BJ (cell line): ENCODE measurements around the gene U2AF2. TPM values are rescaled to one million over a fixed set of nuclear protein-coding genes. Genes with fewer than 3 reads are reported as not detected.

Experiments used
- CTCF ChIA-PET: fragments of 350-600 bp; formaldehyde crosslinking; extraction: SDS; loops from one replicate; lab custom pipeline; 2021; ENCODE audit warnings: antibody characterized with exemption, inconsistent platforms; lab: Yijun Ruan, JAX
- POLR2A ChIA-PET: fragments of 300-600 bp; sonication (Branson Sonifier 250); formaldehyde crosslinking; extraction: SDS; loops from one replicate; lab custom pipeline; 2021; ENCODE audit warnings: antibody characterized with exemption; lab: Charles Lee
- DNase-seq: peaks from one replicate; pipeline ENCODE4 v3.0.0-alpha.2; 2011; ENCODE audit warnings: low read depth
- H3K27me3 ChIP-seq: 2 replicates; pipeline ENCODE4 v1.6.0; 2011; ENCODE audit warnings: low read length; ENCODE audit not compliant: control insufficient read depth, insufficient read depth
- H3K36me3 ChIP-seq: 2 replicates; pipeline ENCODE4 v1.5.1; 2011; ENCODE audit warnings: low read length; ENCODE audit not compliant: control insufficient read depth, insufficient read depth
- H3K4me3 ChIP-seq: 2 replicates; pipeline ENCODE4 v1.5.1; 2011; ENCODE audit warnings: low read depth, mild to moderate bottlenecking, control low read depth, low read length
- polyA plus RNA-seq: library from polyadenylated mRNA; depleted of rRNA; stranded (reverse); fragments of >200 nt; gene quantifications from 2 replicates; pipeline ENCODE4 v1.2.3, GENCODE V29; 2011
- TF ChIP-seq, protein P1 (sequence below): IDR thresholded peaks from 2 replicates; pipeline ENCODE4 v1.5.1; 2011; ENCODE audit warnings: low read depth, mild to moderate bottlenecking, control low read depth, inconsistent platforms, low read length, moderate library complexity; ENCODE audit not compliant: insufficient read depth

The U2AF2 gene
- polyA plus RNA-seq, 1 experiment: 170 TPM

GRCh38 chr19:55653651-55654322 lies 1.0 kb upstream of the U2AF2 start:
- ChIA-PET CTCF (interaction anchor here (0.6 to 1.7 kb wide), 20 partner anchors 9 to 656 kb away, joined by 3 to 18 read pairs (median 5); partner anchors contain the start of genes FIZ1, ZNF580, ZNF581 and ZNF865), POLR2A (interaction anchor here (0.6 to 0.9 kb wide), 2 partner anchors 14 to 17 kb away, joined by 3 to 4 read pairs; no protein-coding TSS in a partner anchor)
- DNase-seq: peak; percentile 97
- H3K36me3 ChIP-seq: peaks cover 2% of the 10 kb centered on the region; the same call in 1 of the 2 replicates
- TF ChIP-seq, protein P1, sequence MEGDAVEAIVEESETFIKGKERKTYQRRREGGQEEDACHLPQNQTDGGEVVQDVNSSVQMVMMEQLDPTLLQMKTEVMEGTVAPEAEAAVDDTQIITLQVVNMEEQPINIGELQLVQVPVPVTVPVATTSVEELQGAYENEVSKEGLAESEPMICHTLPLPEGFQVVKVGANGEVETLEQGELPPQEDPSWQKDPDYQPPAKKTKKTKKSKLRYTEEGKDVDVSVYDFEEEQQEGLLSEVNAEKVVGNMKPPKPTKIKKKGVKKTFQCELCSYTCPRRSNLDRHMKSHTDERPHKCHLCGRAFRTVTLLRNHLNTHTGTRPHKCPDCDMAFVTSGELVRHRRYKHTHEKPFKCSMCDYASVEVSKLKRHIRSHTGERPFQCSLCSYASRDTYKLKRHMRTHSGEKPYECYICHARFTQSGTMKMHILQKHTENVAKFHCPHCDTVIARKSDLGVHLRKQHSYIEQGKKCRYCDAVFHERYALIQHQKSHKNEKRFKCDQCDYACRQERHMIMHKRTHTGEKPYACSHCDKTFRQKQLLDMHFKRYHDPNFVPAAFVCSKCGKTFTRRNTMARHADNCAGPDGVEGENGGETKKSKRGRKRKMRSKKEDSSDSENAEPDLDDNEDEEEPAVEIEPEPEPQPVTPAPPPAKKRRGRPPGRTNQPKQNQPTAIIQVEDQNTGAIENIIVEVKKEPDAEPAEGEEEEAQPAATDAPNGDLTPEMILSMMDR: peak; percentile 100
- peak overlapping the region; percentile 97 for H3K4me3 ChIP-seq
- H3K27me3 ChIP-seq: no peaks in the 10 kb centered on the region

DNA sequence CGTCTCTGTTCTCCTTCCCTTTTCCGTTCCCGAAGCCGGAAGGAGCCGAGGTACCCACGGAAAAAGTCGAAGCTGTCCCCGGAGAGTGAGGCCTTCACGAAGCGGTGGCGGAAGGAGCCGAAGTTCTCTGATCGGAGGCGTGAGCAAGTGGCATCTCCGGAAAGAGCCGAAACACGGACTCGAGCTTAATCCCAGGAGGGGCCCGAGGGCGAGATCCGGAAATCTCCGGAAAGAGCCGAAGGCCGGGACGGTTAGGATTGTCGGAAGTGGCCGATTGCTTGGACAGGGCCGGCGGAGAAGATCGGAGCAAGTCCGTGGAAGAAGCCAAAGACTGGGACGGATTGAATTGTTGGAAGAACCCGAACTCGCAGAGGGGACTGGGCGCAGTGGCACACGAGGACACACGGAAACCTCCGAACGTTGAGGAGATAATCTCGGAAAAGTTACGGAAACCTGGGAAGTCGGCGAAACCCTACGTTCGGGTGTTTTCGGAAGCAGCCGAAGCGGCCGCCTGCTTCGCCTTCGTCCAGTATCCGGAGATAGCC lies 440 bp upstream of the U2AF2 start:
- Histone ChIP-seq H3K36me3 (peaks cover 5% of the 10 kb centered on the region; the same call in 1 of the 2 replicates), H3K4me3 (peak overlapping the region; percentile 97), H3K27me3 (no peaks in the 10 kb centered on the region)
- CTCF ChIA-PET: interaction anchor here (0.6 to 1.7 kb wide), 19 partner anchors 9 to 655 kb away, joined by 3 to 18 read pairs (median 5); partner anchors contain the start of genes FIZ1, ZNF580, ZNF581 and ZNF865
- POLR2A ChIA-PET: interaction anchor here (0.6 to 0.9 kb wide), 3 partner anchors 14 to 181 kb away, joined by 3 to 10 read pairs (median 4); no protein-coding TSS in a partner anchor
- TF ChIP-seq, protein P1: no peak
- peak; percentile 90 for DNase-seq

- POLR2A ChIA-PET: no interaction called here
- TF ChIP-seq, protein P1: no peak
Measured at GRCh38 chr19:55655648-55656040, 809 bp downstream of the U2AF2 start.

DNA sequence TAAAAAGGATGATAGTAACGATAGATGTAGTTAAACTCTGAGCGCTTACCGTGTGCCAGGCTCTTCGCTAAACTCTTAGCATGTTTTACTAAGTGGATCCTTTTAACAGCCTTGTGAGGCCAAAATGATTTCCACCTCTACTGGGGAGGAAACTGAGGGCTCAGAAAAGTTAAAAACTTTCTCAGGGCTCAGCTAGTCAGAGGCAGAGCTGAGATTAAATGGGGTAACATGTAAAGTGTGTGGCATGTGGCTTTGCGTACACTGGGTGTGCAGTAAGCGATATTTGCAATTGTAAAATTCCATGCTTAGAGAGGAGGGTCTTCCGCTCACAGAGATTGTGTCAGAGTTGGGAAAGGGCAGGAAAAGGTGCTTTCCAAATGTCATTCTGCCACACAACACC lies 1.7 kb downstream of the U2AF2 start:
- H3K27me3 ChIP-seq: no peaks in the 10 kb centered on the region
- peaks cover 17% of the 10 kb centered on the region for H3K36me3 ChIP-seq
- DNase-seq: no peak
- ChIA-PET CTCF (interaction anchor here (3.5 kb wide), 1 partner anchor 15 kb away, joined by 17 read pairs; no protein-coding TSS in a partner anchor), POLR2A (no interaction called here)
- TF ChIP-seq, protein P1: no peak
- H3K4me3 ChIP-seq: peak overlapping the region; percentile 97

More at GRCh38 chr19:55655648-55656040, 809 bp downstream of the U2AF2 start:
- CTCF ChIA-PET: interaction anchor here (3.5 kb wide), 1 partner anchor 16 kb away, joined by 17 read pairs; no protein-coding TSS in a partner anchor
- DNase-seq: no peak
- no peaks in the 10 kb centered on the region for H3K27me3 ChIP-seq
- peaks cover 10% of the 10 kb centered on the region for H3K36me3 ChIP-seq
- peak overlapping the region; percentile 97 for H3K4me3 ChIP-seq
